K562 (cell line): ENCODE measurements around the gene SUPT3H. TPM values are rescaled to one million over a fixed set of nuclear protein-coding genes. Genes with fewer than 3 reads are reported as not detected.

Experiments
- ATAC-seq: fragments of 200-7000 bp; cut with Tn5 transposase; 3 replicates; pipeline ENCODE4 v1.9.1; 2020; ENCODE audit warnings: moderate library complexity
- BruUV-seq: library from RNA; stranded (reverse); fragments of 400-500 nt; replicated peaks from 2 replicates; lab custom pipeline; 2021; lab: Mats Ljungman, UMichigan
- CTCF ChIA-PET: fragments of 300-600 bp; formaldehyde crosslinking; extraction: SDS; loops from one replicate; lab custom pipeline; 2021; ENCODE audit warnings: low intra/inter-chr PET ratio; lab: Yijun Ruan, JAX
- POLR2A ChIA-PET: fragments of 300-600, 350-650 bp; sonication (Branson Sonifier 250); formaldehyde crosslinking; extraction: SDS; loops from one replicate; lab custom pipeline; 2021; ENCODE audit warnings: antibody characterized with exemption, inconsistent platforms; lab: Yijun Ruan, JAX
- DNase-seq, 4 experiments: peaks; one replicate each; pipeline versions ENCODE4 v3.0.0 to v3.0.0-alpha.2; 2011 to 2018; ENCODE audit warnings: low spot score in 3 of 4, mixed read lengths in 3 of 4; ENCODE audit errors: extremely low read depth in 1 of 4
- FAIRE-seq: peaks from 2 replicates; lab custom pipeline; 2011; peaks lifted over from hg19 to GRCh38; lab: Jason Lieb, UNC
- H2AFZ ChIP-seq: 2 replicates; pipeline ENCODE4 v1.6.0; 2011; ENCODE audit warnings: low read depth, low read length, control low read depth, inconsistent platforms
- H3K27ac ChIP-seq: fragments of 200-600 bp; 3 replicates; pipeline ENCODE4 v1.8.0; 2011; ENCODE audit warnings: low read depth, mild to moderate bottlenecking, control low read depth, inconsistent platforms, low read length, moderate library complexity, mixed read lengths; ENCODE audit errors: extremely low read depth
- H3K27me3 ChIP-seq, 2 experiments: fragments of 300-600 bp in 1 of 2; 2 replicates in 1 of 2; 3 replicates in 1 of 2; pipeline versions ENCODE4 v1.6.0 to v1.8.0; 2011; ENCODE audit warnings: inconsistent platforms in 2 of 2, low read length in 2 of 2, mild to moderate bottlenecking in 1 of 2, mixed read lengths in 1 of 2, moderate library complexity in 1 of 2; ENCODE audit not compliant: control insufficient read depth in 2 of 2, insufficient read depth in 2 of 2
- H3K36me3 ChIP-seq: fragments of 300-600 bp; 3 replicates; pipeline ENCODE4 v1.8.0; 2011; ENCODE audit warnings: mild to moderate bottlenecking, low read length, inconsistent platforms; ENCODE audit not compliant: control insufficient read depth, insufficient read depth
- H3K4me1 ChIP-seq, 2 experiments: fragments of 200-600 bp in 1 of 2; replicated peaks in 1 of 2; 2 replicates in 1 of 2; 3 replicates in 1 of 2; pipeline versions ENCODE4 v1.5.1 to v1.8.0; 2011; ENCODE audit warnings: inconsistent platforms in 2 of 2, low read length in 2 of 2, mild to moderate bottlenecking in 1 of 2, mixed read lengths in 1 of 2, moderate library complexity in 1 of 2; ENCODE audit not compliant: control insufficient read depth in 2 of 2, insufficient read depth in 2 of 2
- H3K4me2 ChIP-seq: 2 replicates; pipeline ENCODE4 v1.6.1; 2011; ENCODE audit warnings: low read length, control low read depth, inconsistent platforms, mixed read lengths; ENCODE audit not compliant: insufficient read depth
- H3K4me3 ChIP-seq: fragments of 200-600 bp; sonication (generic), shearing (Covaris generic); 2 replicates; pipeline ENCODE4 v1.5.1; 2016; ENCODE audit warnings: control low read depth, inconsistent platforms
- H3K79me2 ChIP-seq: fragments of 200-600 bp; 3 replicates; pipeline ENCODE4 v1.8.0; 2011; ENCODE audit warnings: low read length, inconsistent platforms; ENCODE audit not compliant: control insufficient read depth, insufficient read depth
- H3K9ac ChIP-seq, 2 experiments: 2 replicates each; pipeline versions ENCODE4 v1.6.0 to v1.6.1; 2011; ENCODE audit warnings: low read depth in 2 of 2, low read length in 2 of 2, control low read depth in 1 of 2, inconsistent platforms in 1 of 2, mild to moderate bottlenecking in 1 of 2, mixed read lengths in 1 of 2; ENCODE audit not compliant: insufficient read depth in 1 of 2
- H3K9me1 ChIP-seq: one replicate; pipeline ENCODE4 v1.6.0; 2011; ENCODE audit warnings: inconsistent platforms, mild to moderate bottlenecking, low read length, moderate library complexity; ENCODE audit not compliant: control insufficient read depth, insufficient read depth
- H3K9me3 ChIP-seq: replicated peaks from 2 replicates; pipeline ENCODE4 v1.5.1; 2011; ENCODE audit warnings: low read depth, low read length, inconsistent platforms; ENCODE audit not compliant: control insufficient read depth, insufficient read depth
- H4K20me1 ChIP-seq: replicated peaks from 2 replicates; pipeline ENCODE4 v1.6.1; 2011; ENCODE audit warnings: low read length, inconsistent platforms, mixed read lengths; ENCODE audit not compliant: control insufficient read depth, insufficient read depth
- BCOR ChIP-seq: fragments of 450-650 bp; IDR thresholded peaks from 2 replicates; pipeline ENCODE4 v1.6.1; 2016
- CBX3 ChIP-seq, 2 experiments: IDR thresholded peaks; 1 replicate in 1 of 2; 2 replicates in 1 of 2; pipeline ENCODE4 v1.6.1; 2012; ENCODE audit warnings: inconsistent platforms in 2 of 2, low read length in 2 of 2, borderline replicate concordance in 1 of 2, control low read depth in 1 of 2
- CEBPB ChIP-seq: fragments of 450-650 bp; IDR thresholded peaks from 2 replicates; pipeline ENCODE4 v1.6.1; 2016; ENCODE audit warnings: missing genetic modification characterization, missing compliant biosample characterization
- CTBP1 ChIP-seq: fragments of 450-650 bp; IDR thresholded peaks from 2 replicates; pipeline ENCODE4 v1.6.1; 2016; ENCODE audit warnings: borderline replicate concordance
- DEAF1 ChIP-seq: fragments of 450-650 bp; formaldehyde crosslinking; IDR thresholded peaks from 2 replicates; pipeline ENCODE4 v1.4.0; 2020; ENCODE audit warnings: mild to moderate bottlenecking, moderate library complexity
- HIVEP1 ChIP-seq: fragments of 250-450 bp; sonication (Bioruptor Pico); IDR thresholded peaks from 2 replicates; pipeline ENCODE4 v1.4.0; 2020; ENCODE audit warnings: mild to moderate bottlenecking
- LARP7 ChIP-seq: fragments of 450-650 bp; IDR thresholded peaks from 2 replicates; pipeline ENCODE4 v1.6.1; 2016
- MLLT1 ChIP-seq, 2 experiments: fragments of 450-650 bp; IDR thresholded peaks; 2 replicates each; pipeline ENCODE4 v1.6.1; 2016
- POLR2B ChIP-seq: fragments of 450-650 bp; IDR thresholded peaks from 2 replicates; pipeline ENCODE4 v1.6.1; 2018; ENCODE audit warnings: low read depth; ENCODE audit not compliant: partially characterized antibody
- RBM22 ChIP-seq: fragments of 200-400 bp; formaldehyde crosslinking; IDR thresholded peaks from 2 replicates; pipeline ENCODE4 v1.6.1; 2018; ENCODE audit warnings: low read length, low read depth; ENCODE audit not compliant: poor library complexity, severe bottlenecking
- ZNF354B ChIP-seq: fragments of 250-450 bp; sonication (Bioruptor Pico); IDR thresholded peaks from 2 replicates; pipeline ENCODE4 v1.4.0; 2020
- ZNF384 ChIP-seq: IDR thresholded peaks from 2 replicates; pipeline ENCODE4 v1.6.1; 2012; ENCODE audit warnings: low read depth, low read length, improper control_type of control experiment
- in situ Hi-C: fragments of 300-500 bp; cut with MboI; formaldehyde crosslinking; loops from 4 replicates; pipeline ENCODE4 v1.15.0; 2018; ENCODE audit warnings: inconsistent platforms, mixed read lengths
- intact Hi-C: fragments of 100-400 bp; cut with micrococcal nuclease; formaldehyde crosslinking; loops from 2 replicates; pipeline ENCODE4 v1.14.2; 2022
- polyA plus RNA-seq, 8 experiments: library from polyadenylated mRNA; depleted of rRNA in 4 of 8; stranded (reverse) in 5 of 8; unstranded in 3 of 8; fragments of >200 nt; fragmentation: Nextera tagmentation in 2 of 8; fragmentation: Illumina TruSeq in 1 of 8; extraction: Ambion mirVana in 2 of 8; extraction: Trizol in 1 of 8; gene quantifications; 2 replicates each; pipeline versions ENCODE4 v1.2.1 to v1.2.3, GENCODE V29; 2011 to 2014; ENCODE audit warnings: inconsistent platforms in 1 of 8, missing spikeins in 1 of 8
- total RNA-seq, 7 experiments: library from RNA; depleted of rRNA in 6 of 7; stranded (reverse); fragments of >200 nt in 6 of 7; fragmentation: Illumina TruSeq in 2 of 7; extraction: Trizol in 2 of 7; gene quantifications; 2 replicates each; pipeline versions ENCODE4 v1.2.1 to v1.2.3, GENCODE V29; 2011 to 2021; ENCODE audit warnings: low replicate concordance in 1 of 7
- TF ChIP-seq, protein P1 (sequence below): fragments of 450-650 bp; IDR thresholded peaks from 2 replicates; pipeline ENCODE4 v1.6.1; 2016

Gene SUPT3H
- total and polyA plus RNA-seq, 9 of the 15 experiments (the other 6 are each of a cell fraction or from before 2014, with no cell fraction given) = 7.2 to 16.3 (median 11.9) TPM

DNA sequence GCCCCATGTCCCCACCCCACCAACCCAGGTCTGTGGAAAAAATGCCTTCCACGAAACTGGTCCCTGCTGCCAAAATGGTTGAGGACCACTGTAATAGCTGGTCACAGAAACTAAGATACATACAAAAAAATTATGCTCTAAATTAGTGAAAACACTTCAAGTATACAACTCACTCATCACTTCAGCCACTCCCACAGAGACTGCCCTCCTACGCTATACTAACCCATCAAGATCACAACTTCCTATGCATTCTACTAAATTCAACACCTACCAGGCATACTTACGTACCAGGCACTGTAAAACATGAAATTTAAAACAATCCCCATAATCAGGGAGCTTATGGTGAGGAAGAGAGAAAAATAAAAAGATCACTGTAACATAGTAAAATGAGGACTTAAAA is 26.7 kb downstream of the SUPT3H start (continued):
- TF ChIP-seq MLLT1 (IDR thresholded peaks at IDR 0.05) = no peak
- no peak for TF ChIP-seq ZNF384
- TF ChIP-seq CEBPB (tag) = no peak
- no peak for TF ChIP-seq DEAF1 (CRISPR knock-in tag)
- TF ChIP-seq, all 486 proteins: peak for 2

- no peak for DNase-seq
- Histone ChIP-seq H3K4me2 (no peak overlapping the region), H4K20me1 (no peaks in the 10 kb centered on the region), H3K27me3 (no peaks in the 10 kb centered on the region), H3K9me1 (no peaks in the 10 kb centered on the region), H3K27ac (no peak overlapping the region), H3K4me1 (peaks cover 0 to 16% of the 10 kb centered on the region in 2 experiments; a peak in 4 of 5 replicates), H3K9me3 (no peaks in the 10 kb centered on the region), H3K9ac (no peak overlapping the region), H3K79me2 (no peaks in the 10 kb centered on the region), H3K4me3 (no peak overlapping the region), H3K36me3 (no peaks in the 10 kb centered on the region), H2AFZ (no peak overlapping the region)
- intact Hi-C loops = no loop called here
- no peak for FAIRE-seq
- POLR2A ChIA-PET = interaction anchor here (0.9 to 1.3 kb wide), 3 partner anchors 11 to 28 kb away, joined by 3 to 8 read pairs (median 4); no protein-coding TSS in a partner anchor
- ATAC-seq = no peak
- in situ Hi-C loops = no loop called here
- CTCF ChIA-PET = no interaction called here
- BruUV-seq = no TSS peak
- no peak for TF ChIP-seq HIVEP1 (CRISPR knock-in tag)
- no peak for TF ChIP-seq RBM22
- TF ChIP-seq CBX3 (IDR thresholded peaks at IDR 0.05; ENCODE audit: borderline replicate concordance in 1 of 2, low read length in 2 of 2) = no peak
- no peak for TF ChIP-seq BCOR
- TF ChIP-seq LARP7 = no peak
- no peak for TF ChIP-seq ZNF354B
- no peak for TF ChIP-seq CTBP1
- TF ChIP-seq POLR2B = no peak
- TF ChIP-seq, protein P1, sequence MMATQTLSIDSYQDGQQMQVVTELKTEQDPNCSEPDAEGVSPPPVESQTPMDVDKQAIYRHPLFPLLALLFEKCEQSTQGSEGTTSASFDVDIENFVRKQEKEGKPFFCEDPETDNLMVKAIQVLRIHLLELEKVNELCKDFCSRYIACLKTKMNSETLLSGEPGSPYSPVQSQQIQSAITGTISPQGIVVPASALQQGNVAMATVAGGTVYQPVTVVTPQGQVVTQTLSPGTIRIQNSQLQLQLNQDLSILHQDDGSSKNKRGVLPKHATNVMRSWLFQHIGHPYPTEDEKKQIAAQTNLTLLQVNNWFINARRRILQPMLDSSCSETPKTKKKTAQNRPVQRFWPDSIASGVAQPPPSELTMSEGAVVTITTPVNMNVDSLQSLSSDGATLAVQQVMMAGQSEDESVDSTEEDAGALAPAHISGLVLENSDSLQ = no peak
Observed at GRCh38 chr6:45350186-45350710, 27.5 kb downstream of the SUPT3H start.
